DOHH2 (cell line): ENCODE data around the gene CAMKMT.

ENCODE experiments used
- H3F3A ChIP-seq: fragments of 200-600 bp; sonication (generic), shearing (Covaris generic); 2 replicates; pipeline ENCODE4 v1.6.0; 2016; ENCODE audit warnings: antibody characterized with exemption, mild to moderate bottlenecking; ENCODE audit not compliant: control insufficient read depth, insufficient read depth
- H3K27ac ChIP-seq: fragments of 200-600 bp; sonication (generic); 2 replicates; pipeline ENCODE4 v1.5.1; 2014; ENCODE audit warnings: low read depth, mild to moderate bottlenecking, low read length, moderate library complexity
- H3K27me3 ChIP-seq: fragments of 200-600 bp; sonication (generic); 2 replicates; pipeline ENCODE4 v1.6.1; 2014; ENCODE audit warnings: mild to moderate bottlenecking, low read length, mixed read lengths; ENCODE audit not compliant: control insufficient read depth
- H3K36me3 ChIP-seq: fragments of 200-600 bp; sonication (generic); 2 replicates; pipeline ENCODE4 v1.6.1; 2014; ENCODE audit warnings: mild to moderate bottlenecking, low read length, moderate library complexity, mixed read lengths; ENCODE audit not compliant: control insufficient read depth
- H3K4me1 ChIP-seq: fragments of 200-600 bp; sonication (generic); 2 replicates; pipeline ENCODE4 v1.6.1; 2014; ENCODE audit warnings: mild to moderate bottlenecking, low read length, mixed read lengths; ENCODE audit not compliant: control insufficient read depth
- H3K4me2 ChIP-seq: fragments of 200-600 bp; sonication (generic); 2 replicates; pipeline ENCODE4 v1.6.0; 2014; ENCODE audit warnings: mild to moderate bottlenecking, low read length, moderate library complexity
- H3K4me3 ChIP-seq: fragments of 200-600 bp; sonication (generic); 2 replicates; pipeline ENCODE4 v1.5.1; 2014; ENCODE audit warnings: mild to moderate bottlenecking, low read length, mixed read lengths
- H3K79me2 ChIP-seq: fragments of 200-600 bp; sonication (generic); 2 replicates; pipeline ENCODE4 v1.6.1; 2014; ENCODE audit warnings: mild to moderate bottlenecking, low read length, mixed read lengths; ENCODE audit not compliant: control insufficient read depth
- H3K9me2 ChIP-seq: fragments of 200-600 bp; sonication (generic); replicated peaks from 2 replicates; pipeline ENCODE4 v1.6.1; 2014; ENCODE audit warnings: mild to moderate bottlenecking, low read length, mixed read lengths; ENCODE audit not compliant: control insufficient read depth
- H3K9me3 ChIP-seq: fragments of 200-600 bp; sonication (generic); 2 replicates; pipeline ENCODE4 v1.6.1; 2014; ENCODE audit warnings: antibody characterized with exemption, low read length, mixed read lengths; ENCODE audit not compliant: control insufficient read depth, insufficient read depth
- H4K20me1 ChIP-seq: fragments of 200-600 bp; sonication (generic); 2 replicates; pipeline ENCODE4 v1.6.0; 2014; ENCODE audit warnings: low read depth, mild to moderate bottlenecking, antibody characterized with exemption, low read length, moderate library complexity; ENCODE audit not compliant: control insufficient read depth, insufficient read depth
- EZH2phosphoT487 ChIP-seq: fragments of 200-600 bp; sonication (generic); IDR thresholded peaks from 2 replicates; pipeline ENCODE4 v1.6.1; 2017; ENCODE audit warnings: borderline replicate concordance, mild to moderate bottlenecking, antibody characterized with exemption, low read length, moderate library complexity, mixed read lengths
- TF ChIP-seq, protein P1 (sequence below): fragments of 200-600 bp; sonication (generic); IDR thresholded peaks from one replicate; pipeline ENCODE4 v1.5.1; 2014; ENCODE audit warnings: antibody characterized with exemption, mild to moderate bottlenecking, low read depth, low read length; ENCODE audit not compliant: poor library complexity, severe bottlenecking

Gene CAMKMT

DNA sequence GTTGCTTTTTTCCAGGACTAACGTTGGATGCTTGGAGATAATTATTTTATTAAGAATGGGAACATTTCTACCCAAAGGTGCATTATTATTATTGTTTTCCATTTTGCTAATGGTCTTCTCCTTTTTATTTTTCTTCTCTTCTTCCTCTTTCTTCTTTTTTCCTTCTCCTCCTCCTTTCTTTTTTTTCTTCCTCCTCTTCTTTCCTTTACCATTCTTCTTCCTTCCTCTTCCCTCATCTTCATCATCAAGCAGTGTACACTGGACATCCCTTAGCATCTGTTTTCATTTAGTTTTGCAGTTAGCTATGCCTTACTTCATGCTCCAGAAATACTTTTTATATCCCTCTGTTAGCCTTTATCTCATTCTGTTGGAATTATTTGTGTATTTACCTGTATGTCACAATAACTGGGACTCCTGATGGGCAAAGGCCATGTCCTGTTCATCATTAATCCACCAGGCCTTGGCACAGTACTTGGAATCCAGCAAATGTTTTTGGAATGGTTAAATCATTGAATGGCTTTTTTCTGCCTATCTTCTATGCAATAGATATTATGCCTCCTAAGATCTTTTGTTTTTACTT, 162.7 kb downstream of the CAMKMT start:
- no peaks in the 10 kb centered on the region; the same call in 1 of the 2 replicates for H3K9me3 ChIP-seq
- peaks cover 11% of the 10 kb centered on the region for H3K4me1 ChIP-seq
- H3K4me3 ChIP-seq = no peak overlapping the region
- H3K9me2 ChIP-seq = no peaks in the 10 kb centered on the region
- H3F3A ChIP-seq = no peaks in the 10 kb centered on the region
- TF ChIP-seq EZH2phosphoT487 = no peak
- TF ChIP-seq, protein P1, sequence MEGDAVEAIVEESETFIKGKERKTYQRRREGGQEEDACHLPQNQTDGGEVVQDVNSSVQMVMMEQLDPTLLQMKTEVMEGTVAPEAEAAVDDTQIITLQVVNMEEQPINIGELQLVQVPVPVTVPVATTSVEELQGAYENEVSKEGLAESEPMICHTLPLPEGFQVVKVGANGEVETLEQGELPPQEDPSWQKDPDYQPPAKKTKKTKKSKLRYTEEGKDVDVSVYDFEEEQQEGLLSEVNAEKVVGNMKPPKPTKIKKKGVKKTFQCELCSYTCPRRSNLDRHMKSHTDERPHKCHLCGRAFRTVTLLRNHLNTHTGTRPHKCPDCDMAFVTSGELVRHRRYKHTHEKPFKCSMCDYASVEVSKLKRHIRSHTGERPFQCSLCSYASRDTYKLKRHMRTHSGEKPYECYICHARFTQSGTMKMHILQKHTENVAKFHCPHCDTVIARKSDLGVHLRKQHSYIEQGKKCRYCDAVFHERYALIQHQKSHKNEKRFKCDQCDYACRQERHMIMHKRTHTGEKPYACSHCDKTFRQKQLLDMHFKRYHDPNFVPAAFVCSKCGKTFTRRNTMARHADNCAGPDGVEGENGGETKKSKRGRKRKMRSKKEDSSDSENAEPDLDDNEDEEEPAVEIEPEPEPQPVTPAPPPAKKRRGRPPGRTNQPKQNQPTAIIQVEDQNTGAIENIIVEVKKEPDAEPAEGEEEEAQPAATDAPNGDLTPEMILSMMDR = no peak
- H4K20me1 ChIP-seq = no peaks in the 10 kb centered on the region
- no peaks in the 10 kb centered on the region for H3K27me3 ChIP-seq
- no peaks in the 10 kb centered on the region for H3K36me3 ChIP-seq
- H3K27ac ChIP-seq = no peak overlapping the region
- no peak overlapping the region for H3K4me2 ChIP-seq
- H3K79me2 ChIP-seq = no peaks in the 10 kb centered on the region

DNA sequence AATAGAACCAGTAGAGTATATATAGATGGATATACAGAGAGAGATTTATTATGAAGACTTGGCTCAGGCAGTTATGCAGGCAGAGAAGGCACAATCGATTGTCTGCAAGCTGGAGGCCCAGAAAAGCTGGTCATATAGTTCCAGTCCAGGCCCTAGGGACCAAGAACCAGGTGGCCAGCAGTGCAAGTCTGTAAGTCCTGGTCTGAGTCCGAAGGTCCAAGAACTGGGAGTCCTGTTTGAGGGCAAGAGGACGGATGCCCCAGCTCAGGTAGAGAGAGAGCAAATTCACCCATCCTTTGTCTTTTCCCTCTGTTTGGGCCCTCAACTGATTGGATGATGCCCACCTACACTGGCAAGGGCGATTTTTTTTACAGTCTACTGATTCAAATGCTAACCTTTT, 164.6 kb downstream of the CAMKMT start:
- Histone ChIP-seq H4K20me1 (no peaks in the 10 kb centered on the region), H3K4me3 (no peak overlapping the region), H3K79me2 (no peaks in the 10 kb centered on the region), H3K4me2 (no peak overlapping the region), H3K27me3 (no peaks in the 10 kb centered on the region), H3K9me2 (no peaks in the 10 kb centered on the region), H3K9me3 (no peaks in the 10 kb centered on the region), H3K27ac (no peak overlapping the region), H3F3A (no peaks in the 10 kb centered on the region), H3K36me3 (no peaks in the 10 kb centered on the region), H3K4me1 (peaks cover 11% of the 10 kb centered on the region)
- TF ChIP-seq, protein P1 = no peak
- TF ChIP-seq EZH2phosphoT487 = no peak

GRCh38 chr2:44528595-44528994, 166.8 kb downstream of the CAMKMT start:
- H3K9me2 ChIP-seq = no peaks in the 10 kb centered on the region
- no peaks in the 10 kb centered on the region for H3F3A ChIP-seq
- no peaks in the 10 kb centered on the region for H3K36me3 ChIP-seq
- no peak overlapping the region for H3K4me2 ChIP-seq
- H3K27ac ChIP-seq = no peak overlapping the region
- H3K4me1 ChIP-seq = peaks cover 13% of the 10 kb centered on the region
- TF ChIP-seq, protein P1 = no peak
- no peak for TF ChIP-seq EZH2phosphoT487
- H3K4me3 ChIP-seq = no peak overlapping the region
- H4K20me1 ChIP-seq = no peaks in the 10 kb centered on the region
- H3K27me3 ChIP-seq = no peaks in the 10 kb centered on the region
- no peaks in the 10 kb centered on the region for H3K79me2 ChIP-seq
- H3K9me3 ChIP-seq = no peaks in the 10 kb centered on the region

GRCh38 chr2:44529448-44529847, 167.7 kb downstream of the CAMKMT start:
- Histone ChIP-seq H3K9me3 (no peaks in the 10 kb centered on the region), H3K27me3 (no peaks in the 10 kb centered on the region), H3K36me3 (no peaks in the 10 kb centered on the region), H3K9me2 (no peaks in the 10 kb centered on the region), H3K4me3 (no peak overlapping the region), H3K4me1 (peaks cover 17% of the 10 kb centered on the region), H3K4me2 (no peak overlapping the region), H3K79me2 (no peaks in the 10 kb centered on the region), H3F3A (no peaks in the 10 kb centered on the region), H4K20me1 (no peaks in the 10 kb centered on the region), H3K27ac (no peak overlapping the region)
- no peak for TF ChIP-seq EZH2phosphoT487
- TF ChIP-seq, protein P1 = no peak
